HepG2 (cell line): Measurements from ENCODE around the gene LYZL2. TPM values are rescaled to one million over a fixed set of nuclear protein-coding genes. Genes with fewer than 3 reads are reported as not detected.

ENCODE experiments used
- BHLHE40 ChIP-seq: IDR thresholded peaks from 2 replicates; pipeline ENCODE4 v1.6.1; 2011; ENCODE audit warnings: low read length, improper control_type of control experiment
- CBFB ChIP-seq: sonication (generic); formaldehyde crosslinking; IDR thresholded peaks from 2 replicates; pipeline ENCODE4 v1.4.0; 2020; ENCODE audit warnings: missing genetic modification reagents
- EP300 ChIP-seq, 3 experiments: sonication (generic) in 1 of 3; formaldehyde crosslinking in 1 of 3; IDR thresholded peaks; 2 replicates each; pipeline versions ENCODE4 v1.5.1 to v1.6.1; 2011 to 2020; ENCODE audit warnings: low read depth in 2 of 3, low read length in 2 of 3, borderline replicate concordance in 1 of 3, improper control_type of control experiment in 1 of 3, mild to moderate bottlenecking in 1 of 3, missing genetic modification reagents in 1 of 3, moderate library complexity in 1 of 3
- ESRRA ChIP-seq: sonication (generic); formaldehyde crosslinking; IDR thresholded peaks from 2 replicates; pipeline ENCODE4 v1.5.1; 2020; ENCODE audit warnings: mild to moderate bottlenecking, low read depth, missing genetic modification reagents
- ETV5 ChIP-seq: IDR thresholded peaks from 2 replicates; pipeline ENCODE4 v1.6.1; 2018; ENCODE audit warnings: missing biosample characterization, missing genetic modification reagents, inconsistent platforms, borderline replicate concordance
- FOXA1 ChIP-seq, 2 experiments: fragments of 450-650 bp in 1 of 2; sonication (generic) in 1 of 2; formaldehyde crosslinking in 1 of 2; IDR thresholded peaks; 2 replicates each; pipeline versions ENCODE4 v1.4.0 to v1.6.1; 2016 to 2020; ENCODE audit warnings: missing genetic modification reagents in 1 of 2
- FOXJ3 ChIP-seq: sonication (generic); formaldehyde crosslinking; IDR thresholded peaks from 2 replicates; pipeline ENCODE4 v1.4.0; 2020; ENCODE audit warnings: missing genetic modification reagents, mild to moderate bottlenecking, borderline replicate concordance
- NFYC ChIP-seq: IDR thresholded peaks from 2 replicates; pipeline ENCODE4 v1.6.1; 2016; ENCODE audit warnings: missing genetic modification reagents, missing compliant biosample characterization
- TEAD3 ChIP-seq: optimal IDR thresholded peaks from 2 replicates; pipeline ENCODE3; 2016; ENCODE audit warnings: borderline replicate concordance
- TSC22D2 ChIP-seq: sonication (generic); formaldehyde crosslinking; IDR thresholded peaks from 2 replicates; pipeline ENCODE4 v1.5.1; 2020; ENCODE audit warnings: missing genetic modification reagents, mild to moderate bottlenecking, borderline replicate concordance
- ZBTB1 ChIP-seq: sonication (generic); formaldehyde crosslinking; IDR thresholded peaks from 2 replicates; pipeline ENCODE4 v1.4.0; 2020; ENCODE audit warnings: missing genetic modification reagents, borderline replicate concordance
- ZNF564 ChIP-seq: sonication (generic); formaldehyde crosslinking; IDR thresholded peaks from 2 replicates; pipeline ENCODE4 v1.8.1; 2023; ENCODE audit warnings: mild to moderate bottlenecking, missing genetic modification reagents
- ZNF672 ChIP-seq: sonication (generic); formaldehyde crosslinking; IDR thresholded peaks from 2 replicates; pipeline ENCODE4 v1.8.1; 2022; ENCODE audit warnings: missing genetic modification reagents
- ZSCAN22 ChIP-seq: sonication (generic); formaldehyde crosslinking; IDR thresholded peaks from 2 replicates; pipeline ENCODE4 v1.4.0; 2020; ENCODE audit warnings: mild to moderate bottlenecking, missing genetic modification reagents
- polyA plus RNA-seq, 8 experiments: library from polyadenylated mRNA; depleted of rRNA in 3 of 8; stranded (reverse) in 7 of 8; unstranded in 1 of 8; fragments of >200 nt; fragmentation: Illumina TruSeq in 4 of 8; extraction: Trizol in 4 of 8; gene quantifications; 2 replicates each; pipeline versions ENCODE4 v1.2.1 to v1.2.3, GENCODE V29; 2011 to 2016; ENCODE audit warnings: low read depth in 4 of 8, missing spikeins in 1 of 8, mixed read lengths in 1 of 8; ENCODE audit not compliant: insufficient read depth in 1 of 8
- total RNA-seq, 5 experiments: library from RNA; depleted of rRNA; stranded (reverse); fragments of >200 nt; fragmentation: Illumina TruSeq; extraction: Trizol; gene quantifications; 2 replicates each; pipeline ENCODE4 v1.2.3, GENCODE V29; 2016; ENCODE audit warnings: low read depth in 1 of 5
- TF ChIP-seq, protein P1 (sequence below): sonication (generic); formaldehyde crosslinking; IDR thresholded peaks from 2 replicates; pipeline ENCODE4 v1.5.0; 2020; ENCODE audit warnings: mild to moderate bottlenecking, missing genetic modification reagents, borderline replicate concordance
- TF ChIP-seq, protein P2 (sequence below): sonication (generic); formaldehyde crosslinking; conservative IDR thresholded peaks from 2 replicates; pipeline ENCODE4 v1.8.0; 2022; ENCODE audit warnings: mild to moderate bottlenecking, moderate library complexity, missing genetic modification reagents
- TF ChIP-seq, protein P3 (sequence below): sonication (generic); formaldehyde crosslinking; IDR thresholded peaks from 2 replicates; pipeline ENCODE4 v1.5.1; 2020; ENCODE audit warnings: mild to moderate bottlenecking, moderate library complexity, missing genetic modification reagents
- TF ChIP-seq, protein P4 (sequence below): sonication (generic); formaldehyde crosslinking; IDR thresholded peaks from 2 replicates; pipeline ENCODE4 v1.5.0; 2020; ENCODE audit warnings: missing genetic modification reagents, mild to moderate bottlenecking, borderline replicate concordance
- TF ChIP-seq, protein P5 (sequence below): sonication (generic); formaldehyde crosslinking; IDR thresholded peaks from 2 replicates; pipeline ENCODE4 v1.8.0; 2022; ENCODE audit warnings: low read depth, missing genetic modification reagents

Gene LYZL2
- total and polyA plus RNA-seq, 2 of the 13 experiments (the other 11 are each of a cell fraction or from before 2014, with no cell fraction given): 0.20 to 0.63 TPM

DNA sequence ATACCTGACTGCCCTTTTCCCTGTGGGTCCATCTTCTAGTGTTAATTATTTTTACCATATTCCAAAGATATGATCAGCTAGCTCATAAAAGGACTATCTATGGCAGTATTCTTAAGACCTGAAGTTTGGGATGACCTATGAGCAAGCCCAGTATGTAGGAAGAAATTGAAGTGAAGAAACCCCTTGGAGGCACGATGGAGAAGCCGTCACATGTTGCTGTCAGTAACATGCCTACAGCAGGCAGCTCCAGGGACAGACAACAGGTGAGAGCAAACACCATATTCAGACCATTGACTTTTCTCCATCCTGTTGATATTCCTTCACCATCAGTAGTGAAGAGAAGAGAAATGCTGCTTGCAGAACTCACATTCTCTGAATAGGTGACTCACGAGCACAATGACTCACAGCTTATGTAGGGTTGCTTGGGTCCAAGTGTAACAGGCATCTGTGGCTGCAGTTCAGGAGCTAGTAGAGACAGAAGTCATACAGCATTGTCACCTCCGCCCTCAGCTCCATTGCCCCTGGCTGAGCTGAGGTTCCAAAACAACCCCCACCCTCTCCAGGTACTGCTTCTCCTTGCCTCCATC is 8.4 kb upstream of the LYZL2 start (continued):
- TF ChIP-seq, protein P1, sequence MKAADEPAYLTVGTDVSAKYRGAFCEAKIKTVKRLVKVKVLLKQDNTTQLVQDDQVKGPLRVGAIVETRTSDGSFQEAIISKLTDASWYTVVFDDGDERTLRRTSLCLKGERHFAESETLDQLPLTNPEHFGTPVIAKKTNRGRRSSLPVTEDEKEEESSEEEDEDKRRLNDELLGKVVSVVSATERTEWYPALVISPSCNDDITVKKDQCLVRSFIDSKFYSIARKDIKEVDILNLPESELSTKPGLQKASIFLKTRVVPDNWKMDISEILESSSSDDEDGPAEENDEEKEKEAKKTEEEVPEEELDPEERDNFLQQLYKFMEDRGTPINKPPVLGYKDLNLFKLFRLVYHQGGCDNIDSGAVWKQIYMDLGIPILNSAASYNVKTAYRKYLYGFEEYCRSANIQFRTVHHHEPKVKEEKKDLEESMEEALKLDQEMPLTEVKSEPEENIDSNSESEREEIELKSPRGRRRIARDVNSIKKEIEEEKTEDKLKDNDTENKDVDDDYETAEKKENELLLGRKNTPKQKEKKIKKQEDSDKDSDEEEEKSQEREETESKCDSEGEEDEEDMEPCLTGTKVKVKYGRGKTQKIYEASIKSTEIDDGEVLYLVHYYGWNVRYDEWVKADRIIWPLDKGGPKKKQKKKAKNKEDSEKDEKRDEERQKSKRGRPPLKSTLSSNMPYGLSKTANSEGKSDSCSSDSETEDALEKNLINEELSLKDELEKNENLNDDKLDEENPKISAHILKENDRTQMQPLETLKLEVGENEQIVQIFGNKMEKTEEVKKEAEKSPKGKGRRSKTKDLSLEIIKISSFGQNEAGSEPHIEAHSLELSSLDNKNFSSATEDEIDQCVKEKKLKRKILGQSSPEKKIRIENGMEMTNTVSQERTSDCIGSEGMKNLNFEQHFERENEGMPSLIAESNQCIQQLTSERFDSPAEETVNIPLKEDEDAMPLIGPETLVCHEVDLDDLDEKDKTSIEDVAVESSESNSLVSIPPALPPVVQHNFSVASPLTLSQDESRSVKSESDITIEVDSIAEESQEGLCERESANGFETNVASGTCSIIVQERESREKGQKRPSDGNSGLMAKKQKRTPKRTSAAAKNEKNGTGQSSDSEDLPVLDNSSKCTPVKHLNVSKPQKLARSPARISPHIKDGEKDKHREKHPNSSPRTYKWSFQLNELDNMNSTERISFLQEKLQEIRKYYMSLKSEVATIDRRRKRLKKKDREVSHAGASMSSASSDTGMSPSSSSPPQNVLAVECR (CRISPR knock-in tag): no peak
- TF ChIP-seq, protein P2, sequence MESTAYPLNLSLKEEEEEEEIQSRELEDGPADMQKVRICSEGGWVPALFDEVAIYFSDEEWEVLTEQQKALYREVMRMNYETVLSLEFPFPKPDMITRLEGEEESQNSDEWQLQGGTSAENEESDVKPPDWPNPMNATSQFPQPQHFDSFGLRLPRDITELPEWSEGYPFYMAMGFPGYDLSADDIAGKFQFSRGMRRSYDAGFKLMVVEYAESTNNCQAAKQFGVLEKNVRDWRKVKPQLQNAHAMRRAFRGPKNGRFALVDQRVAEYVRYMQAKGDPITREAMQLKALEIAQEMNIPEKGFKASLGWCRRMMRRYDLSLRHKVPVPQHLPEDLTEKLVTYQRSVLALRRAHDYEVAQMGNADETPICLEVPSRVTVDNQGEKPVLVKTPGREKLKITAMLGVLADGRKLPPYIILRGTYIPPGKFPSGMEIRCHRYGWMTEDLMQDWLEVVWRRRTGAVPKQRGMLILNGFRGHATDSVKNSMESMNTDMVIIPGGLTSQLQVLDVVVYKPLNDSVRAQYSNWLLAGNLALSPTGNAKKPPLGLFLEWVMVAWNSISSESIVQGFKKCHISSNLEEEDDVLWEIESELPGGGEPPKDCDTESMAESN: no peak
- TF ChIP-seq FOXJ3 (CRISPR knock-in tag): no peak
- no peak for TF ChIP-seq ZNF672 (CRISPR knock-in tag)
- TF ChIP-seq ETV5 (CRISPR knock-in tag): peak; percentile 35; the same call in 1 of the 2 replicates
- TF ChIP-seq ZNF564 (CRISPR knock-in tag): no peak
- no peak for TF ChIP-seq FOXA1 (IDR thresholded peaks at IDR 0.05)
- TF ChIP-seq FOXA1 (CRISPR knock-in tag; IDR thresholded peaks at IDR 0.05): peak; percentile 26; the same call in 1 of the 2 replicates
- TF ChIP-seq ESRRA: no peak
- TF ChIP-seq, protein P3, sequence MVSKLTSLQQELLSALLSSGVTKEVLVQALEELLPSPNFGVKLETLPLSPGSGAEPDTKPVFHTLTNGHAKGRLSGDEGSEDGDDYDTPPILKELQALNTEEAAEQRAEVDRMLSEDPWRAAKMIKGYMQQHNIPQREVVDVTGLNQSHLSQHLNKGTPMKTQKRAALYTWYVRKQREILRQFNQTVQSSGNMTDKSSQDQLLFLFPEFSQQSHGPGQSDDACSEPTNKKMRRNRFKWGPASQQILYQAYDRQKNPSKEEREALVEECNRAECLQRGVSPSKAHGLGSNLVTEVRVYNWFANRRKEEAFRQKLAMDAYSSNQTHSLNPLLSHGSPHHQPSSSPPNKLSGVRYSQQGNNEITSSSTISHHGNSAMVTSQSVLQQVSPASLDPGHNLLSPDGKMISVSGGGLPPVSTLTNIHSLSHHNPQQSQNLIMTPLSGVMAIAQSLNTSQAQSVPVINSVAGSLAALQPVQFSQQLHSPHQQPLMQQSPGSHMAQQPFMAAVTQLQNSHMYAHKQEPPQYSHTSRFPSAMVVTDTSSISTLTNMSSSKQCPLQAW (CRISPR knock-in tag): 0 out of 2 replicates have a peak, but pooled peaks have one; percentile 39
- no peak for TF ChIP-seq CBFB
- no peak for TF ChIP-seq NFYC (CRISPR knock-in tag)
- no peak for TF ChIP-seq ZBTB1 (CRISPR knock-in tag)
- TF ChIP-seq TSC22D2: no peak
- TF ChIP-seq, protein P4, sequence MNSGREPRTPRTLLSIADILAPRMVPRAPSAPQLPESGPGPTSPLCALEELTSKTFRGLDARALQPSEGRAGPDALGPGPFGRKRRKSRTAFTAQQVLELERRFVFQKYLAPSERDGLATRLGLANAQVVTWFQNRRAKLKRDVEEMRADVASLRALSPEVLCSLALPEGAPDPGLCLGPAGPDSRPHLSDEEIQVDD: no peak
- TF ChIP-seq EP300 (IDR thresholded peaks at IDR 0.05; ENCODE audit: low read depth in 2 of 2, low read length in 2 of 2): no peak
- 0 out of 2 replicates have a peak, but pooled peaks have one; percentile 43 for TF ChIP-seq EP300 (CRISPR knock-in tag; IDR thresholded peaks at IDR 0.05; ENCODE audit: borderline replicate concordance)
- TF ChIP-seq, protein P5, sequence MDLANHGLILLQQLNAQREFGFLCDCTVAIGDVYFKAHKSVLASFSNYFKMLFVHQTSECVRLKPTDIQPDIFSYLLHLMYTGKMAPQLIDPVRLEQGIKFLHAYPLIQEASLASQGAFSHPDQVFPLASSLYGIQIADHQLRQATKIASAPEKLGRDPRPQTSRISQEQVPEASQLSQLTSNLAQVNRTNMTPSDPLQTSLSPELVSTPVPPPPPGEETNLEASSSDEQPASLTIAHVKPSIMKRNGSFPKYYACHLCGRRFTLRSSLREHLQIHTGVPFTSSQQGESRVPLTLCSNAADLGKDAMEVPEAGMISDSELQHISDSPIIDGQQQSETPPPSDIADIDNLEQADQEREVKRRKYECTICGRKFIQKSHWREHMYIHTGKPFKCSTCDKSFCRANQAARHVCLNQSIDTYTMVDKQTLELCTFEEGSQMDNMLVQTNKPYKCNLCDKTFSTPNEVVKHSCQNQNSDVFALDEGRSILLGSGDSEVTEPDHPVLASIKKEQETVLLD (CRISPR knock-in tag): no peak
- no peak for TF ChIP-seq BHLHE40
- TF ChIP-seq TEAD3: peak; percentile 66
- TF ChIP-seq ZSCAN22 (CRISPR knock-in tag): no peak
